ENCODE measurements around the gene LRCH4. TPM values are rescaled to one million over a fixed set of nuclear protein-coding genes. Genes with fewer than 3 reads are reported as not detected.

LRCH4 gene, protein sequence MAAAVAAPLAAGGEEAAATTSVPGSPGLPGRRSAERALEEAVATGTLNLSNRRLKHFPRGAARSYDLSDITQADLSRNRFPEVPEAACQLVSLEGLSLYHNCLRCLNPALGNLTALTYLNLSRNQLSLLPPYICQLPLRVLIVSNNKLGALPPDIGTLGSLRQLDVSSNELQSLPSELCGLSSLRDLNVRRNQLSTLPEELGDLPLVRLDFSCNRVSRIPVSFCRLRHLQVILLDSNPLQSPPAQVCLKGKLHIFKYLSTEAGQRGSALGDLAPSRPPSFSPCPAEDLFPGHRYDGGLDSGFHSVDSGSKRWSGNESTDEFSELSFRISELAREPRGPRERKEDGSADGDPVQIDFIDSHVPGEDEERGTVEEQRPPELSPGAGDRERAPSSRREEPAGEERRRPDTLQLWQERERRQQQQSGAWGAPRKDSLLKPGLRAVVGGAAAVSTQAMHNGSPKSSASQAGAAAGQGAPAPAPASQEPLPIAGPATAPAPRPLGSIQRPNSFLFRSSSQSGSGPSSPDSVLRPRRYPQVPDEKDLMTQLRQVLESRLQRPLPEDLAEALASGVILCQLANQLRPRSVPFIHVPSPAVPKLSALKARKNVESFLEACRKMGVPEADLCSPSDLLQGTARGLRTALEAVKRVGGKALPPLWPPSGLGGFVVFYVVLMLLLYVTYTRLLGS
- polyA plus RNA-seq (ENCODE audit: insufficient read length in 4 of 4): 10 to 100 TPM; 25.9 to 55.9 (median 47.4) TPM

DNA sequence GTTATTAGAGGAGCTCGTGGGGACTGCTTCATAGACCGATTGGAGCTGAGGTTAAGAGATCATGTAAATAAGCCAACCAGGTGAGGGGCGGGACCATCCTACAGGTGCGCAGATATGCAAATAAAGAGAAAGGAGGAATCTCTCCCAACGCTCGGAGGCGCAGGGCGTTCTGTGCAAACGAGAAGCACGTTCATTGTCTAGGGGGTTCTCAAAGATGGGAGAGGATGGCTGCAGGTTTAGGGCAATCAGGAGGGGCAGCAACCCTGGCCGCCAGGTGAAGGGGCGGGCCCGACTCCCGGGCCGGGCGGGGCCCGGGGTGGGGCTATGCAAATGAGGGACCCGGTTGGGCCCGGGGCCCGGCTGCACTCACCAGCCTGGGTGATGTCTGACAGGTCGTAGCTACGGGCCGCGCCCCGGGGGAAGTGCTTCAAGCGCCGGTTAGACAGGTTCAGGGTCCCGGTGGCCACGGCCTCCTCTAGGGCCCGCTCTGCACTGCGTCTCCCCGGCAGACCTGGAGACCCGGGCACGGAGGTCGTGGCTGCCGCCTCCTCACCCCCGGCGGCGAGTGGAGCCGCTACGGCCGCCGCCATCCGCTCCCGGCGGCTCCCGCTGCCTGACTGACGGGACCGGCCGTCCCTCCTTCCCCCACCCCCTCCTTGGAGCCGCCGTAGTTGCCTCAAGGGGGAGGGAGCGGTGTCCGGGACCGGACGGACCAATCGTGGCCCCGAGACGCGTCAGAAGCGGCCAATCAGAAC, at the start of gene LRCH4:
LRCH4 (minus strand) TSS at position 619 of the 755 bp plus-strand sequence; CDS start at position 590, 29 bp downstream.
- no peak for DNase-seq (ENCODE audit: low read depth in 4 of 4, low spot score in 2 of 4)

DNA sequence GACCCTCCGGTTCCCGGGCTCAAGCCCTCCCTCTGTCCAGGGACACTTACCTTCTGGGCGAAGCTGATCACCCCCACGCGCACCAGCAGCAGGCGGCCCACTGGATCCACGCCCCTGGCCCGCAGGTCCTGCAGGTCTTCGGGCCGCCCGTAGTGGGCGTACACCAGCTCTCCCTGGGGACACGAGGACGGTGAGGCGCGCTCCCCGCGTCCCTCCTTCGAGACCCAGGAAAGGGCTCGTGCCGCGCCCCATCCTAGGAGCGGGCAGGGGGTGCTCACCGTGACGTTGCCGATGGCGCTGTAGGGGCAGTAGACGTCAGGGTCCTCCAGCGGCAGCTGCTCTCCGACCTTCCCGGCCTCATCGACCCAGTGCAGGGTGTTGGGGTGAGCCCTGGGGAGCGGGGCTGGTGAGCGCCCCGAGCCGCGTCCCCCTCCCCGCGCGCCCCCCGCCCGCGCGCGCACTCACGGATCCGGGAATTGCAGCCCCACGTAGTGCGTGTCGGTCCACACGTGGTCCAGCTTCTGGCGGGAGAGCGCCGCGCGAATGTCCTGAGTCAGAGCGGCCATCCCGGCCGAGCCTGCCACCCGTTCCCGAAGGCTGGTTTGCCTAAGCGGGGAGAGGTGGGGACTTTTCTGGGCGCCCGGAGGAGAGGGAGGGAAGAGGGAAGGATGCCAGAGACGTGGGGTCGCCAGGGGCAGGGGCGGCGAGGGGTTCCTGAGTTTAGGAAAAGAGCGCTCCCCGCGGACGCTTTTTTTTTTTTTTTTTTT, 47.2 kb upstream of the LRCH4 start:
- no peak for DNase-seq (ENCODE audit: low read depth in 4 of 4, low spot score in 2 of 4)

DNA sequence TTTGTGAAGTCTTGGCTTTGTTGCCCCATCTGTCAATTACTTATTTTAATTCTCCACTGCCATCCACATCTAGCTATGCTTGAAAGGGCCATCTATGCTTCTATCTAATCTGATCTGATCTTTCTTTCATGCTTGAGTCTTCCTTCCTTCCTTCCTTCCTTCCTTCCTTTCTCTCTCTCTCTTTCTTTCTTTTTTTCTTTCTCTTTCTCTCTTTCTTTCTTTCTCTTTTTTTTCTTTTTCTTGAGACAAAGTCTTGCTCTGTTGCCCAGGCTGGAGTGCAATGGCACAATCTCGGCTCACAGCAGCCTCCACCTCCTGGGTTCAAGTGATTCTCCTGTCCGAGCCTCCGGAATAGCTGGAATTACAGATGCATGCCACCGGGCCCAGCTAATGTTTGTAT, 44.1 kb upstream of the LRCH4 start:
- DNase-seq (ENCODE audit: low read depth in 4 of 4, low spot score in 2 of 4): no peak

DNA sequence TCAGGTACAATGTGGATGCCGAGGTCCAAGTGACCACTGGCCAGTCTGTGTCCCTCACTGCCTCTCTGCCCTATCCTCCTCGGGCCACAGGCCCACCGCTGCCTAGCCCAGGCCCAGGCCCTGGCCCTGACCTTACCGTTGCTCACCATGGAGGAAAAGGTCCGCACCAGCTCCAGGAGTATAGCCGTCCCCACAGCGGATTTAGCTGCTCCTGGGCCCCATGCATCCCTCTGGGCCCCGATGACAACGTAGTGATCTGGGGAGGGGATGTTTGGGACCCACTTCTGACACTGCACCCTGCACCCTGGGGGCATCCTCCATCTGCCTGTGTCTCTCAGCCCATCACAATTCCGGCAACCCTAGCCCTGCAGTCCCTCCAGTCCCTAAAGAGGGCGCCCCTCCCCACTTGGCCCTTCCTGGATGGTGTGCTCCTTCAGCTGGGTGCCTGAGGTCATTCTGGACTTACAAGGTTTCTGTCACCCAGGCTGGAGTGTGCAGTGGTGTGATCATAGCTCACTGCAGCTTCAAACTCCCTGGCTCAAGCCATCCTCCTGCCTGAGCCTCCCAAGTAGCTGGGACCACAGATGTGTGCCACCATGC, 43.3 kb upstream of the LRCH4 start:
- no peak for DNase-seq (ENCODE audit: low read depth in 4 of 4, low spot score in 2 of 4)

DNA sequence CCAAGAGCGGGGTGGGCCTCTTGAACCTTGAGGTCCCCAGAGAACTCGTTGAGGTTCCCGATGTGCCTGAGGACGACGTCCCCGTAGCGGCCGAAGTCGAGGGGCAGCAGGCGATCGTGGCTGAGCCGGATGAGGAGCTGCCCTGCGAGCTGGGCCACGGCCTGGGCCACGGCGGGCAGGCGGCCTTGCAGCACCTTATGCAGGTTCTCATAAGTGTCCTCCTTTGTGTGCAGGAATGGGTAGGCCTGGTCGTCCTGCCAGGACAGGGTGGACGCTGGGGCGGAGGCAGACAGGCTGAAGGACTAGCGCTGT, 41.3 kb upstream of the LRCH4 start:
- DNase-seq (ENCODE audit: low read depth in 4 of 4, low spot score in 2 of 4): no peak

DNA sequence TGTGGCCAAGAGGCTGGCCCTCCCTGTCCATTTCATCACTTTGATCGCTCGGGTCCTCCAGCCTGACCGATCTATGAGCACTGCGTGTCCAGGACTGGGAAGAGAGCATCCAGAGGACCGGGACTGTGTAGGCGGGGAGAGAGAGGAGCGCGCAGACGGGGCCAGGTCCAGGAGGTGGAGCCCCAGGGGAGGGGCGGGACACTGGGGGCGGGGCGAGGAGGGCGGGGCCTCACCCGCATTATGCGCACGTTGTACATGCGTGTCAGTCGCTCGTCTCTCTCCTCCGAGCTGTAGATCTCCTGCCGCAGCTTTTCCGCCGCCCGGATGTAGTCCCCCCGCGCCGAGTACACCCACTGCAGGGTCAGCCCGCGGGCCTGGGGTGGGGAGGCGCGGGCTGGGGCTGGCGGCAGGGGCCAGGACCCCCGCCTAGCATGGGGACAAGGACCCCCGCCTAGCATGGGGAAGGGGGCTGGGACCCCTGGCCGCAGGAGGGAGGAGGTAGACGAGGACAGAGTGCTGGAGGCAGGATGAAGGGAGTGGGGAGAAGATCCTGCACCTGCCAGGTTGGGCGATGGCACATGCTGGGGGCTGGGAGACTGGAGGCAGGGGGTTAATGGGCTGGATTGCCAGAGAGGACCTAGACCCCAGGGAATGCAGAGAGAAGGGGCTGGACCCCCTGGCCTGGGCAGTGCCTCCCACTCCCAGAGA, 40.8 kb upstream of the LRCH4 start:
- no peak for DNase-seq (ENCODE audit: low read depth in 4 of 4, low spot score in 2 of 4)

DNA sequence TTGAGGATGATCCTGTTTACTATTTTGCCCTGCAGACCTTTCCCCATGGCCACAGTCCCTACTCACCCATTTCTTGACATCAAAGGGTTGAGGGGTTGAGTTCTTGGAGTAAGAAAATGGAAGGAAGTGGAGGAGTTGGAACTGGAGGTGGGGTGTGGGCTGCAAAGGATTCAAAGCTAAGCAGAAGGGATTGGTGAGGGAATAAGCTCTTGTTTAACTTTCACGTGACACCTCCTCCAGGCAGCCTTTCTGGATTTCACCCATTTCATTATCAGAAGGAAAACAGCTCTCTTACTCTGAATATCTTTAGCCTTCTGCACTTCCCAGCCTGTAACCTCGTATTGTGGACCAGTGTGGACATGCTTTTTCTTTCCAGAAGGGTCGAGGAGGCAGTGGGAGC, 40.1 kb upstream of the LRCH4 start:
- no peak for DNase-seq (ENCODE audit: low read depth in 4 of 4, low spot score in 2 of 4)

DNA sequence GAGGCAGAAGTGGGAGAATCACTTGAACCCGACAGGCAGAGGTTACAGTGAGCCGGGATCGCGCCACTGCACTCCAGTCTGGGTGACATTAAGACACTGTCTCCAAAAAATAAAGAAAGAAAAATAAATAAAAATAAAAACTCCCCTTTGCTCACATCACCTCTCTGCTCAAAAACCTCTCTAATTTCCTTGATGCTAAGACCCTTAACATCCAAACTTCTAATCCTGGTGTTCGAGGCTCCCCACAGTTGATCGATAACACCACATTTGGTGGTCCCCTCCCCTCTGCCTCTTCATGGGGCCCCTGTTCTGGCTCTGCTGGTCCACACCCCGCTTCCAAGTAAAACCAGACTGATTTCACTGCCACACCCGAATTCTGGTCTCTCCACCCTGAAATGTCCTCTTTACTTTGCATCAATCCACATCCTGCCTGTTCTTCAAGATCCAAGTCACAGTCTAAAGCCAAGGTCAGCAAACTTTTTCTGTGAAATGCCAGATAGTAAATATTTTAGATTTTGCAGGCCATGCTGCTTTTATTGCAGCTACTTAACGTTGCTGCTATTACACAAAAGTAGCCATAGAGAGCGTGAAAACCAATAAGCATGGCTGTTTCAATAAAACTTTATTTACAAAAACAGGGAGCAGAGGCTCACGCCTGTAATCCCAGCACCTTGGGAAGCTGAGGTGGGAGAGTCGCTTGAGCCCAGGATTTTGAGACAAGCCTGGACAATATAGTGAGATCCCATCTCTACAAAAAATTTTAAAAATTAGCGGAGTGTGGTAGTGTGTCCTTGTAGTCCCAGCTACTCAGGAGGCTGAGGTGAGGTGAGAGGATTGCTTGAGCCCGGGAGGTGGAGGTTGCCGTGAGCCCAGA, 38.3 kb upstream of the LRCH4 start:
- no peak for DNase-seq (ENCODE audit: low read depth in 4 of 4, low spot score in 2 of 4)

DNA sequence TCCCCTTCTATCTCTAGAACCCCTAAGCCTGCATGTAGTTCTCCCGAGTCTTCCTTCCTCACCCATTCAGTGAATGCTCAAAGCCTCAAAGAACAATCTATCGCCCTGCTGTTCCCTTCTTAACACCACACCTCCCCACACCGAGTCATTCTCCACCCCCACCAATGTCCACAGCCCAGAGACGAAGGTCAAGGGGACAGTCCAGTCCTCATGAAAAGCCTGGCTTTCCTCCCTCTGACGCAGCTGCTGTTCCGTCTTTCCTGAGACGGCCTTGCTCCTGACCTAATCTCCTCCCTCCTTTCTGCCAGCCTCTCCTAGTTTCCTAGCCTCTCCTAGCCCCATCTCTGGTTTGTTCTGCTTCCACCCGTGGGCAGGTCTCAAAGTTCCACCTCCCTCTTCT, 35.6 kb upstream of the LRCH4 start:
- no peak for DNase-seq (ENCODE audit: low read depth in 4 of 4, low spot score in 2 of 4)

DNA sequence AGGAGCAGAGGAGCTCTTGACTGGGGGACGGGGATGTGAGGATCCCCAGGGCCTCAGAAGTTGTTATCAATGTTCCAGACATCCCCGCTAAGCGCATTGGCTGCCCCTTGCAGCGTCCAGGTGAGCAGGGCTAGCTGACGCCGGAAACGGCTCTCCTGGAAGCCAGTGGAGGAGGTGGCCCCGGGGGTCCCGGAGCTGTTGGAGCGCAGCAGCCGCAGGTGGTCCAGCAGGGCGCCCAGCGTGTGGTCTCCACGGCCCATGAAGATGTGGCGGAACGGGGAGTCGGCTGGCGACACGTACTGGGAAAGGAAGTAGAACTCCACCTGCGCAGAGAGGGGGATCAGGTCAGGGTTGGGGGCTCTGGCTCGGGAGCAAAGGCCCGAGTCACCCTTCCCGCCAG, 34.9 kb upstream of the LRCH4 start:
- no peak for DNase-seq (ENCODE audit: low read depth in 4 of 4, low spot score in 2 of 4)

DNA sequence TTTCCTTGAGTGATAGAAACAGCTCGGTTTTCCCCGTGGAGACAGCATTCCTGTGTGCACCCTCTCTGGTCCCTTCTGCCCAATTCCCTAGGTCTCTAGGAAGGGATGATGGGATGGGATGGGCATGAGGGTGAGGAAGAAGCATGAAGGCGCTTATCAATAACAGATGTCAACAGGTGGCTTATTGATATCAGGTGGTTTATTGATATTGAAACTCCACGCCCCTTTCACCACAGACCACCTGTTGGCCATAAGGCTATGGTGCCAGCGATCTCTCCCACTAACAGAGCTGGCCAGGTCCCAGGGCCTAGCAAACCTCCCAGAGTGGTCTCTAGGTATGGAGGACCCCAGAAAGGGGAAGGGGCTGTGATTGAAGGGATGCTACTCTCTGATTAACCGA, 34.3 kb upstream of the LRCH4 start:
- DNase-seq (ENCODE audit: low read depth in 4 of 4, low spot score in 2 of 4): no peak

DNA sequence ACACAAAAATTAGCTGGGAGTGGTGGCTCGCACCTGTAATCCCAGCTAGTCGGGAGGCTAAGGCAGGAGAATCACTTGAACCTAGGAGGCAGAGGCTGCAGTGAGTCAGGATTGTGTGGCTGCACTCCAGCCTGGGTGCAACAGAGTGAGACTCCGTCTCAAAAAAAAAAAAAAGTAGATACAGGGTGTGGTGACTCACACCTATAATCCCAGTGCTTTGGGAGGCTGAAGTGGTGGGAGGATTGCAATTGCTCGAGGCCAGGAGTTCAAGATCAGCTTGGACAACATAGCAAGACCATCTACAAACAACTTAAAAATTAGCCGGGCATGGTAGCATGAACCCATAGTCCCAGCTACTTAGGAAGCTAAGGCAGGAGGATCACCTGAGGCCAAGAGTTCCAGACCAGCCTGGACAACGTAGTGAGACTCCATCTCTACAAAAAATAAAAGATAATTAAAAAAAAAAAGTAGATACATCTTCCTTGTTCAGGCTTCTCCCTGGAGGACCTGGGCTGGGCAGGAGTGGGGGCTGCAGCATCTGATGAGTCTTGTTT, 28.5 kb upstream of the LRCH4 start:
- DNase-seq (ENCODE audit: low read depth in 4 of 4, low spot score in 2 of 4): no peak

DNA sequence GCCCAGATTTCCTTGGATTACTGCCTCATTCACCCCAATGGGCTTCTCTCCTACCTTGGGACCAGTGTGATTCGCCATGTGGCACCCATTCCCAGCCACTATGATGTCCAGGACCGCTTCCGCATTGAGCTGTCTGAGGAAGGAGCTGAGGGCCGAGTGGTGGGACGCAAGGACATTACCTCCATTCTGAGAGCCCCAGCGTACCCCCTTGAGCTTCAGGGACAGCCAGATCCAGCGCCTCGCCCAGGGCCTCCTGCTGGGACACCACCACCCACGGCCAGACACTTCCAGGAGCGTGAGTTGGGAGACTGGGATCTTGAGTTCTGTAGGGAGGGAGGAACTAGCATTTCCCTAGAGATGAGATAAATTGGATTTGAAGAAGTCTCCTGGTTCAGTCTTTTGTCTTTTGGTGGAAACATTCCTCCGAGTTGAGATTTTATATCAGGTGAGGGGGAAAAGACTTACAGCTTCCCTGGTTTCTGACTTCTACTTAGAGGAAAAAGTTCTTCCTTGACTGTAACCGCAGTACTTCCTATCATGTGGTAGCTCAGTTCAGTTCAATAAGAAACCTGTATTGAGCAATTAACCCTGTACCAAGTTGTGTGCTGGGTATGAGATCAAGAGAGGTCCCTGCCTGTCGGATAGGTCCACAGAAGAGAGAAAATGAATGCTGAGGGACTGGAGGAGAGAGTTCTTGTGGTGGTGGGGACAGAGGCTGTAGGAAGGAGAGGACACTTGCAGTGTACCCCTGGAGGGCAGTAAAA, 27.7 kb upstream of the LRCH4 start:
- no peak for DNase-seq (ENCODE audit: low read depth in 4 of 4, low spot score in 2 of 4)

DNA sequence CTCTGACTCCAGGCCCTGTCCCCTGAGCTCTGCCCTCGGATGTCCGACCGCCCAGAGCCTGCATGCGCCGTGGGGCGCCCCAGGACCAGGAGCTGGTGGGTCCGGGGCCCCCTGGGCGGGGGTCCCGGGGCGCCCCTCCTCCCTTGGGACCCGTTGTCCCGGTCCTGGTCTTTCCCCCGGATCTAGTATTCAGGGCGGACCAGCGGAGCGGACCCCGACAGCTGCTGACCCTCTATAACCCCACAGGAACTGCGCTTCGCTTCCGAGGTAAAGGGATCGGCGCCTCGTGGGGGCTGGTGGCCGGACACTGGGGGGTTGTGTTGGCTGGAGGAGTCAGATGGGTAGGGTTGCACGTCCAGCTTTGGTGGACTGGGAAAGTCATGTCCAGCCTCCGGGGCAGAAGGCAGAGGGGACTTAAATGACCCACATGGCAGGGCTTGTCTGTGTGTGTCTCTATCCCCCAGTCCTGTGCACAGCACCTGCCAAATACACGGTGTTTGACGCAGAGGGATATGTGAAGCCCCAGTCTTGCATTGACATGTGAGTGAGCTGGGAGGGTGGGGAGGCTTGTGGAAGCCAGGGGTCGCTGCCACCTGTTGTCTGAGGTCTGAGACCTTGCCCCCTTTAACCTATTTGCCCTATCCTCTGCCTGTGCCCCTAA, 26.9 kb upstream of the LRCH4 start:
- no peak for DNase-seq (ENCODE audit: low read depth in 4 of 4, low spot score in 2 of 4)

DNA sequence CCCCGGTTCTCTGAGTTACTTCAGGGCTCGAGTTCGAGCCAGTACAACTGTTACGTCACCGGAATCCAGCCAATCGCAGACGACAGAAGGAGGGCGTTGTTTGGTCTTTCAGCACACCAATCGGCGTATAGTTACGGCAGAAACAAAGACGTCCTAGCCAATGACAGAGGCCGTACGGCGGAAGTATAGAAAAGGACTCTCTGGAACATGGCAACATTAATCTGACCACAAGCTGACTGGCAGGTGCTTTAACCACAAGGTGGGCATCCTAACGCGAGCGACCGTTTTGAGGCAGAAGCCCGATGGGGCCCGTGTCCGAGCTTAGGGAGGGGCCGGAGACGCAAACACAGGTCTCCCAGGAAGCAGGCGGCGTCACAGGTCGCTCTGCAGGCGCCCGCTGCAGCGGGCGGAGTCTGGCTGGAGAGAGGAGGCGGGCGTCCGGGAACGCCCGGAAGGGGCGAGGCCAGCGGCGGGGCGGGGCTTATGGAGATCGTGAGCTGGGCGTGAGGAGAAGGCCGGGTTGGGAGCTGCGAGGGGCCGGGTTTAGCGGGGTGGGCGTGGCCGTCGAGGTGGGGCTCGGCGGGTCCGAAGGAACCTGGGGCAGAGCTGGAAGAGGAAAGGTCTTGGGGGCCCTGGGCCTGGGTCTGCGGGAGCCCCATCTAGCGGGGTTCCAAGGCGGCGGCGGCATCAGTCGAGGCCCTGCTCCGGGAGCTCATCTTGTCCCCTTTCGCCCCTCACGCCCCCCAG, 26.2 kb upstream of the LRCH4 start, which contains the start of gene MOSPD3:
MOSPD3 (plus strand) TSS at position 558 of the 747 bp plus-strand sequence. CDS start 252 bp downstream, outside the sequence.
- DNase-seq (ENCODE audit: low read depth in 4 of 4, low spot score in 2 of 4): peak; percentile 98 to 100 (median 98)

DNA sequence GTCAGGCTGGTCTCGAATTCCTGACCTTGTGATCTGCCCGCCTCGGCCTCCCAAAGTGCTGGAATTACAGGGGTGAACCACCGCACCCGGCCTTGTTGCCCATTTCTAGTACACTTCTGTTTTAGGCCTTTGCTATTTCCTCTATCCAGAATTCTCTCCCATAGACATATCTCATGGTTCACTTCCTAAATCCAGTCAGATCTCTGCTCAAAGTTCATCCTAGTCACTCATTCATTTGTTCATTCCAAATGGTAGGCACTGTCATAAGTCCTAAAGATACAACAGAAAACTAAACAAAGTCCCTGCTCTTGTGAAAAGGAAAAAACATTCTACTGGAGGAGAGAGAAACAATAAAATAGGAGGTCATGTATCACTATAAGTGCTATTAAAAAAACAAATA, 24.0 kb upstream of the LRCH4 start:
- no peak for DNase-seq (ENCODE audit: low read depth in 4 of 4, low spot score in 2 of 4)

All from left renal cortex interstitium (tissue), 4 donors.